Stimulated activated CD8-positive, alpha-beta memory T cell treated with anti-CD3 and anti-CD28 coated beads, Interleukin-15, amount 100 ng/mL, for 24 hours (primary cell): Measurements from ENCODE around the gene MYL2.

Experiments
- DNase-seq: peaks from one replicate; pipeline ENCODE4 v3.0.0-alpha.2; 2020; ENCODE audit warnings: low read depth

Gene MYL2

DNA sequence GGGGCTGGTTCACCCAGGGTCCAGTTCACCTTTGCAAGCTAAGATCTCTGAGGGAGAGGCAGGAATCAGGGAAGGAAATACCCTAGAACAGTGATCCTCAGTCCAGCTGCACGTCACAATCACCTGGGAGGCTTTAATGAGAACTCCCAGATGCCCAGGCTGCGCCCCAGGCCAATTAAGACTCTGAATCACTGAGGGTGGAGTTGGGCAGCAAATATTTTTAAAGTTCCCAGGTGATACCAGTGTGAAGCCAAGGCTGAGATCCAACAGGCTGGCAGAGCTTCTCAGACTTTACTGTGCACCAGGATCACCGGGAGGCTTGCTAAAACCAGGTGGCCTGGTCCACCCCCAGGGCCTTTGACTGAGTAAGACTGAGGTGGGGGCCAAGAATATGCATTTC, 23.8 kb downstream of the MYL2 start:
- no peak for DNase-seq

DNA sequence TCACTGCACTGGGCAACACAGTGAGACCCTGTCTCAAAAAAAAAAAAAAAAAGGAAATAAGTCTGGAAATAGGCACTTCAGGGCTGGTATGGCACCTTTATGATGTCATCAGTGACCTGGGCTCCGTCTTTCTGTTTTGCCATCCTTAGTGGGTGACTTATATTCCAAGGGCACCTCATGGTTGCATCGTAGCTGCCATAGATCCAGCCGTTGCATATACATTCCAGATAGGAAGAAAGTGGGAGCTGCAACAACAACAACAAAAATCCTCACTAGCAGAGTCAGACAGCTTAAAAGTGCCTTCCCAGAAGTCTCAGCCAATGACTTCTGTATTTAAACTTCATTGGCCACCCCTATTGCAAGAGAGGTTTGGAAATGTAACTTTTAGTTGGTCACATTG, 26.4 kb downstream of the MYL2 start:
- DNase-seq: no peak

DNA sequence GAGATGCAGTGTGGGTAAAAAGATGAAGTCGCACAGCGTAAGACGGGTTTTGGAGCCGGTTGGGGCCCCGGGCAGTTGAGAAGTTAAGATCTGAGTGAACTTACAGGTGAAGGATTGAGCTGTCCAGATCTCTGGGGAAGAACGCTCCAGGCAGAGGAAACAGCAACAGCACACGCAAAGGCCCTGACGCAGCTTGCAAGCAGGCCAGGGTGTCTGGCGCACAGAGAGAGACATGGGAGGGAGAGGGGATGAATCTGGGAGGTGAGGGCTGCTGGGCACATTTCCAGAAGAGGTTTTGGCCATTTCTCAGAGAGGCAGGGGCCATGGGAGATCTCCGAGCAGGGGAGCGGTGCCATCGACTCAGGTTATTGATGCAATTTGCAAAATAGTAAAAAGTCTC, 31.0 kb downstream of the MYL2 start:
- DNase-seq: no peak

DNA sequence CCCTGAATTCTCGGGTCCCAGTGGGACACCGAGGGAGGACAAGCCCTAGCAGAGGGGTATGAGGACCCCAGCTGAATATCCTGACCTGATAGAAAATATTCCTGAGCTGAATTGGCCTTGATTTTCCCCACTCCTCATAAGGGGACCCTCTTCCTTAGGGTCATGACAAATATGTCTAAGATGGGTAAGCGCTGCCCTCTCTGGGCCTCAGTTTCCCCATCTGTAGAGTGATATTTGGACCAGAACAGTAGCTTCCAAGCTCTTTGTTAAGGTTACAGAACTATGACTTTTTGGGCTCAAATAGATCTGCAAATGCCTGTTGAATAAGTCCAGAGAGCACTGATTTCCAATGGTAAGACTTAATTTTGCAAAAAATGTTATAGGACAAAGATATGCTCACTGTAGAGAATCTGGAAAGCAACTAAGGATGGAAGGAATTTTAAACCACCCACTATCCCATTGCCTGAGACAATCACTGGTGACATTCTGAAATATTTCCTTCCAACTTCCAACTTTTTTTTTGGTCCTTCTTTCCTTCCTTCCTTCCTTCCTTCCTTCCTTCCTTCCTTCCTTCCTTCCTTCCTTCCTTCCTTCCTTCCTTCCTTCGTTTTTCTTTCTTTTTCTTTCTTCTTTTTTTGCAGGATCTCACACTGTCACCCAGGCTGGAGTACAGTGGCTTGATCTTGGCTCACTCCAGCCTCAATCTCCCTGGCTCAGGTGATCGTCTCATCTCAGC, 32.0 kb downstream of the MYL2 start:
- DNase-seq: no peak

DNA sequence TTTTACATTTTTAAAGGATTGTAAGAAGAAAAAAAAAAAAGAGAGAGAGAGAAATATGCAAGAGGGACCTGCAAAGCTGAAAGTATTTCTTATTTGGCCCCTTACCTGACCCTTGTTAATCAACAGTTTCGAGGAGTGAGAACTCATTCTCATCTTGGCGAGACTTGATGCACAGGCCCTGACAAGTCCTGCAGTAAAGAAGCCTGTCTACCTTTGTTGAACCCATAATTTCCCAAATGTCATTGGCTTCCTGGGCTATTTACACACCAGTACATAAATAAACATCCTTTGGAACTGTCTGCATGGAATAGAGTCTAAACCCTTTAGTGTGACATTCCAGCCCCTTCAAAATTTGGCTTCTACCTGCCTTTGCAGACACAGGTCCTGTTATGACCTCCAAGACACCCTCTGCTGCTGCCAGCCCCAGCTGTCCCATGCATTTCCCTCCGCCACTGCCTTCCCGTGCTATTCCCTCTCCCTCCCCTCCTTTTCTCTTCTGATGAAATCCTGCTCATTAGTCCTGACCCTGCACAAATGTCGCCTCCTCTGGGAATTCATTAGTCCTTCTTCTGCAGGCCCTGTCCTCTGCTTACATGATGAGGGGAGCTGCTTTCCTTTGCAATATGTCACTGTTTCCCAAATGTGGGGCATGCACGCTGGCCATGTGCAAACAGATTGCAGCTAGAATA, 35.1 kb downstream of the MYL2 start:
- DNase-seq: no peak

- no peak for DNase-seq
These were observed 37.1 kb downstream of the MYL2 start for GRCh38 chr12:110883251-110883650.

DNA sequence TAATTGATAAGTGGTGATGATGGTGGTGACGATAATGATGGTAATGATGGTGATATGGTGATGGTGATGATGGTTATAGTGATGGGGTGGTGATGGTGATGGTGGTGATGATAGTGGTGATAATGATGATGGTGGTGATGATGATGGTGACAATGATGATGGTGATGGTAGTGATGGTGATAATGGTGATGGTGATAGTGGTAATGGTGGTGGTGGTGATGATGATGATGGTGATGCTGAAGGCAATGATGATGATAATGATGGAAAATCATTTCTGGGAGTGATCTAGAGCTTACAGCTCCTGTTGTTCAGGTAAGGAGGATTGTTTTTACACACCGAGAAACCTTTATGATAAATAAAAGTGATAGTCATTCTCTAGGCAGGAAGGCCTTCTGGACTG, 39.7 kb downstream of the MYL2 start:
- DNase-seq: no peak

DNA sequence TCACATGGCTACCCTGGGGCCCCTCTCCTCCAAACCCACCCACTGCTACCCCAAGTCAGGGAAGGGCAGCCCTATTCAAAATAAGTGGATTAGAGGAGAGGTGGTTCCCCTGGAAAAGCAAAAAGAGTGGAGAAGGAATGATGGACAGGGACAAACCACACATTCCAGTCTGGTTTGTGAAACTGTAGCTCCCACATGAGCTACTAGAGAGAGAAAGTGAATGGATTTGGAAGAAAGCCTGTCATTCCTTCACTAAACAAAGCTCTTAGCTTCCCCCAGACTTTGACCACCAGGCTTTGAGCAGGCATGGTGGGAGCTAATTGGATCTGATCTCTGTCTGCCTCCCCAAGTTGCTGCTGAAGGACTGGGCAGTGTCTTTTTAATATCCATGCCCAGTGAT, 45.6 kb downstream of the MYL2 start:
- no peak for DNase-seq

GRCh38 chr12:110874351-110874750, 46.0 kb downstream of the MYL2 start:
- no peak for DNase-seq

- DNase-seq: no peak
These were observed 48.3 kb downstream of the MYL2 start for GRCh38 chr12:110872100-110872499.

DNA sequence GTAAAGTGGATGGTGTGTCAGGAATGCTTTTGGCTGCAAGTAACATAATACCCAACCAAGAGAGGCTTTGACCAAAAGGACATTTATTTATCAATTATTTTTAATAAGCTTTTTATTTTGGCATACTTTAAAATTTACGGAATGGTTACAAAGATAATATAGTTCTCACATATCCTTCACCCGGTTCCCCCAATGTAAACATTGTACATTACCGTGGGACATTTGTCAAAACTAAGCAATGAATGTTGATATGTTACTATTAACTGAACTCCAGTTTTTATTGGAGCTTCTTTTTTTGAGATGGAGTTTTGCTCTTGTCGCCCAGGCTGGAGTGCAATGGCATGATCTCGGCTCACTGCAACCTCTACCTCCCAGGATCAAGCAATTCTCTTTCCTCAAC, 50.6 kb downstream of the MYL2 start:
- DNase-seq: no peak

DNA sequence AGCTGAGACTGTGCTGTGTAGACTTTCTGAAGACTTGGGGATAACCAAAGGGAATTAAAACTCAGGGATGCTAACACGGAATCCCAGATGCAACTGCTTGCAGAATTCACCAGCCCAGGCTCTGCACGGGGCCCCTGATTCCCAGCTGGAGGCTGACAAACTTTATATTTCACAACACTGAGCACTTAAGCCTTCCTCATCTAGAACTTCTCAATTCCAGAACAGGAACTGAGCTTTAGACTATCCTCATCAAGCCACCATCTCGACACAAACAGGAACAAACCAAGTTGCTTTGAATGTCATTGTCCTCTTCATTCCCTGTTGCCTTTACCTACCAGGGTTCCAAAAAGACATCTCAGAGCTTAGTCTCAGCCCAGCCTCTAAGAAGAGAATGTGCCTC, 51.4 kb downstream of the MYL2 start:
- DNase-seq: no peak

GRCh38 chr12:110865521-110865920, 54.9 kb downstream of the MYL2 start:
- DNase-seq: no peak

- no peak for DNase-seq
These were observed 57.2 kb downstream of the MYL2 start for GRCh38 chr12:110863161-110863560.

GRCh38 chr12:110862329-110862728, 58.0 kb downstream of the MYL2 start:
- no peak for DNase-seq

DNA sequence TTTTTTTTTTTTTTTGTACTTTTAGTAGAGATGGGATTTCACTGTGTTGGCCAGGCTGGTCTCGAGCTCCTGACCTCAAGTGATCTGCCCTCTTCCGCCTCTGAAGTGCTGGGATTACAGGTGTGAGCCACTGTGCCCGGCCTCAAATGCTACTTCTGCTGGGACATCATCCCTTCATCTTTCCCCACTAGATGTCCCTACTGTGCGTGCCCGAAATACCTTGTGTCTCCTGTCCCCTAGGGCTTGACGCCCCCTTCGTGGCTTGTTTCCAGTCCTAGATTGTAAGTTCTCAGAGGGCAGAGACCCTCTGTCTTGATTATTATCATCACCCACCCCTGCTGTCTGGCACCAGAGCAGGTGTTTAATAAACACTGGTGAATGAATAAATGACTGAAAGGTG, 58.6 kb downstream of the MYL2 start:
- no peak for DNase-seq
